Stomach (tissue), 9 donors: ENCODE data around the gene ACTN4. TPM values are rescaled to one million over a fixed set of nuclear protein-coding genes. Genes with fewer than 3 reads are reported as not detected.
A peak's percentile ranks its signal among the peaks of the same experiment; 100 is the strongest.

Experiments used
- DNase-seq, 2 donors: peaks; one replicate each; pipeline versions ENCODE4 v3.0.0 to v3.0.0-alpha.2; 2013 to 2019
- H3K27ac ChIP-seq, 5 donors: fragments of 200-600 bp in 4 of 5; sonication (generic) in 4 of 5; one replicate each; pipeline ENCODE4 v1.5.1; 2013 to 2019; ENCODE audit warnings: mild to moderate bottlenecking in 1 of 5, moderate library complexity in 1 of 5
- H3K27me3 ChIP-seq, 3 donors: fragments of 200-600 bp; sonication (generic); one replicate each; pipeline ENCODE4 v1.5.1; 2017 to 2019; ENCODE audit warnings: mixed run types in 1 of 3
- H3K36me3 ChIP-seq, 4 donors: fragments of 200-600 bp; sonication (generic); 1 replicate in 3 of 4; 2 replicates in 1 of 4; pipeline ENCODE4 v1.5.1; 2016 to 2019
- H3K4me1 ChIP-seq, 4 donors: fragments of 200-600 bp; sonication (generic); one replicate each; pipeline ENCODE4 v1.5.1; 2016 to 2019
- H3K4me3 ChIP-seq, 4 donors: fragments of 200-600 bp; sonication (generic) in 3 of 4; one replicate each; pipeline ENCODE4 v1.5.1; 2016 to 2019; ENCODE audit warnings: mild to moderate bottlenecking in 1 of 4
- H3K9me3 ChIP-seq, 4 donors: fragments of 200-600 bp; sonication (generic); one replicate each; pipeline ENCODE4 v1.5.1; 2016 to 2019
- CTCF ChIP-seq, 7 experiments: fragments of 450-650 bp in 4 of 7; fragments of 200-600 bp in 3 of 7; sonication (generic) in 3 of 7; IDR thresholded peaks; one replicate each; pipeline ENCODE4 v1.5.1; 2016 to 2019; ENCODE audit warnings: antibody characterized with exemption in 7 of 7, control low read depth in 2 of 7, mild to moderate bottlenecking in 1 of 7
- EP300 ChIP-seq: sonication (generic); formaldehyde crosslinking; IDR thresholded peaks from one replicate; pipeline ENCODE4 v1.6.1; 2017; ENCODE audit warnings: antibody characterized with exemption
- POLR2A ChIP-seq, 4 donors: fragments of 450-650 bp; IDR thresholded peaks; one replicate each; pipeline ENCODE4 v1.6.1; 2016; ENCODE audit warnings: antibody characterized with exemption in 4 of 4, control low read depth in 2 of 4, mild to moderate bottlenecking in 1 of 4, moderate library complexity in 1 of 4
- POLR2AphosphoS5 ChIP-seq, 3 donors: sonication (generic); formaldehyde crosslinking; IDR thresholded peaks; one replicate each; pipeline ENCODE4 v1.6.1; 2016; ENCODE audit warnings: antibody characterized with exemption in 3 of 3
- WGBS, 5 donors: extraction: QIAGEN DNeasy Blood & Tissue Kit in 3 of 5; methylation state at CpG; one replicate each; pipeline versions ENCODE4 v1.1.5 to v1.1.7; 2013 to 2018; 5-methylcytosine and 5-hydroxymethylcytosine counted together
- intact Hi-C: fragments of 100-400 bp; cut with DNase I; formaldehyde crosslinking; loops from one replicate; pipeline ENCODE4 v1.15.1; 2023; ENCODE audit warnings: low total_unique reads
- polyA plus RNA-seq, 3 donors: library from polyadenylated mRNA; stranded (reverse); fragments of 200-250 nt; gene quantifications; one replicate each; pipeline ENCODE4 v1.2.3, GENCODE V29; 2013
- total RNA-seq, 5 donors: library from RNA; depleted of rRNA; stranded (reverse); fragments of >200 nt; gene quantifications; one replicate each; pipeline versions ENCODE4 v1.1.0 to v1.2.3, GENCODE V29; 2014 to 2016
- donor health status: healthy with polysubstance abuse.
- donor health status: Bipolar disorder and iron deficiency.
- donor health status: healthy.

The ACTN4 gene
- total and polyA plus RNA-seq, 8 donors: 55.3 to 343 (median 261) TPM

GRCh38 chr19:38723990-38724854, 76.8 kb downstream of the ACTN4 start:
- intact Hi-C loops: no loop called here
- Histone ChIP-seq H3K27ac (peak overlapping the region in 4 of 5 donors; percentile 73 to 88 (median 82)), H3K4me3 (no peak overlapping the region), H3K4me1 (peaks cover 17 to 66% (median 50%) of the 10 kb centered on the region in 4 donors), H3K36me3 (peaks cover 86 to 100% (median 100%) of the 10 kb centered on the region in 4 donors), H3K27me3 (no peaks in the 10 kb centered on the region), H3K9me3 (no peaks in the 10 kb centered on the region)
- no peak for TF ChIP-seq CTCF (IDR thresholded peaks at IDR 0.05)
- no peak for TF ChIP-seq POLR2A (IDR thresholded peaks at IDR 0.05)
- no peak for DNase-seq
- 92 to 94% (median 93%) methylated on average over 29 to 42 of the region's 42 CpGs for WGBS, 5 donors

GRCh38 chr19:38725469-38726283, 78.2 kb downstream of the ACTN4 start:
- intact Hi-C loops: no loop called here
- Histone ChIP-seq H3K4me3 (no peak overlapping the region), H3K27ac (peak overlapping the region in 3 of 5 donors; percentile 32 to 81 (median 46)), H3K4me1 (peaks cover 2 to 64% (median 41%) of the 10 kb centered on the region in 4 donors), H3K36me3 (peaks cover 86 to 100% (median 98%) of the 10 kb centered on the region in 4 donors), H3K27me3 (no peaks in the 10 kb centered on the region), H3K9me3 (no peaks in the 10 kb centered on the region)
- no peak for TF ChIP-seq POLR2A (IDR thresholded peaks at IDR 0.05)
- TF ChIP-seq POLR2AphosphoS5 (IDR thresholded peaks at IDR 0.05): no peak
- TF ChIP-seq CTCF (IDR thresholded peaks at IDR 0.05): no peak
- no peak for TF ChIP-seq EP300
- DNase-seq: no peak
- 87 to 91% (median 90%) methylated on average over 13 to 21 of the region's 21 CpGs for WGBS, 5 donors

- WGBS, 5 donors: 74 to 90% (median 87%) methylated on average over 6 of the region's 6 CpGs
- peaks cover 91 to 100% (median 98%) of the 10 kb centered on the region in 4 donors for H3K36me3 ChIP-seq
Measured at GRCh38 chr19:38726284-38726673, 78.8 kb downstream of the ACTN4 start.

More at GRCh38 chr19:38726284-38726673, 78.8 kb downstream of the ACTN4 start:
- TF ChIP-seq CTCF (IDR thresholded peaks at IDR 0.05) (no peak), POLR2AphosphoS5 (IDR thresholded peaks at IDR 0.05) (no peak), POLR2A (IDR thresholded peaks at IDR 0.05) (no peak), EP300 (no peak)
- no peaks in the 10 kb centered on the region for H3K9me3 ChIP-seq
- H3K27me3 ChIP-seq: no peaks in the 10 kb centered on the region
- H3K4me1 ChIP-seq: peaks cover 5 to 64% (median 41%) of the 10 kb centered on the region in 4 donors
- no peak overlapping the region for H3K4me3 ChIP-seq
- H3K27ac ChIP-seq: peak overlapping the region in 4 of 5 donors; percentile 29 to 81 (median 39)
- no peak for DNase-seq
- intact Hi-C loops: no loop called here
